Caco-2 (cell line): ENCODE data around the gene ZMYND8. TPM values are rescaled to one million over a fixed set of nuclear protein-coding genes. Genes with fewer than 3 reads are reported as not detected.
A peak's percentile ranks its signal among the peaks of the same experiment; 100 is the strongest.

ENCODE experiments used
- BruUV-seq: library from RNA; stranded (reverse); fragments of 400-500 nt; replicated peaks from 2 replicates; lab custom pipeline; 2021; lab: Mats Ljungman, UMichigan
- CTCF ChIA-PET: fragments of 300-600 bp; sonication (Branson Sonifier 250); formaldehyde crosslinking; loops from one replicate; lab custom pipeline; 2022; ENCODE audit warnings: antibody characterized with exemption; lab: Charles Lee
- POLR2A ChIA-PET: fragments of 300-600 bp; sonication (Branson Sonifier 250); formaldehyde crosslinking; loops from one replicate; lab custom pipeline; 2022; ENCODE audit warnings: antibody characterized with exemption; lab: Charles Lee
- DNase-seq, 2 experiments: peaks; one replicate each; pipeline versions ENCODE4 v3.0.0 to v3.0.0-alpha.2; 2020 to 2022
- H3K27me3 ChIP-seq: replicated peaks from 2 replicates; pipeline ENCODE4 v1.6.0; 2011; ENCODE audit warnings: low read length; ENCODE audit not compliant: control insufficient read depth, insufficient read depth
- H3K36me3 ChIP-seq: 2 replicates; pipeline ENCODE4 v1.5.1; 2011; ENCODE audit warnings: low read length; ENCODE audit not compliant: control insufficient read depth, insufficient read depth
- H3K4me1 ChIP-seq: fragments of 250-450 bp; sonication (Bioruptor Pico); 2 replicates; pipeline ENCODE4 v1.5.1; 2020; ENCODE audit warnings: mild to moderate bottlenecking
- H3K4me3 ChIP-seq: 2 replicates; pipeline ENCODE4 v1.5.1; 2011; ENCODE audit warnings: low read depth, mild to moderate bottlenecking, control low read depth, low read length
- H3K9me3 ChIP-seq: fragments of 250-450 bp; sonication (Bioruptor Pico); 2 replicates; pipeline ENCODE4 v1.5.1; 2020; ENCODE audit warnings: mild to moderate bottlenecking, moderate library complexity
- H3K27ac Mint-ChIP-seq: one replicate; pipeline ENCODE4 v1.8.0; 2022; ENCODE audit warnings: mixed read lengths; ENCODE audit not compliant: unreplicated experiment
- H3K27me3 Mint-ChIP-seq: one replicate; pipeline ENCODE4 v1.8.0; 2022; ENCODE audit warnings: mixed read lengths; ENCODE audit not compliant: insufficient read depth, unreplicated experiment
- H3K36me3 Mint-ChIP-seq: one replicate; pipeline ENCODE4 v1.8.0; 2022; ENCODE audit warnings: mild to moderate bottlenecking, mixed read lengths; ENCODE audit not compliant: insufficient read depth, unreplicated experiment
- H3K4me1 Mint-ChIP-seq: one replicate; pipeline ENCODE4 v1.8.0; 2022; ENCODE audit warnings: low read depth, mixed read lengths; ENCODE audit not compliant: unreplicated experiment
- H3K4me3 Mint-ChIP-seq: one replicate; pipeline ENCODE4 v1.8.0; 2022; ENCODE audit warnings: mild to moderate bottlenecking, moderate library complexity, mixed read lengths; ENCODE audit not compliant: unreplicated experiment
- H3K9me3 Mint-ChIP-seq: one replicate; pipeline ENCODE4 v1.8.0; 2022; ENCODE audit warnings: mixed read lengths; ENCODE audit not compliant: unreplicated experiment
- CTCF ChIP-seq, 2 experiments: fragments of 200-600 bp in 1 of 2; IDR thresholded peaks; 1 replicate in 1 of 2; 2 replicates in 1 of 2; pipeline versions ENCODE4 v1.5.1 to v1.8.0; 2011 to 2022; ENCODE audit warnings: antibody characterized with exemption in 1 of 2, control low read depth in 1 of 2, inconsistent platforms in 1 of 2, low read depth in 1 of 2, low read length in 1 of 2, mild to moderate bottlenecking in 1 of 2, moderate library complexity in 1 of 2; ENCODE audit not compliant: insufficient read depth in 1 of 2, severe bottlenecking in 1 of 2, unreplicated experiment in 1 of 2
- intact Hi-C: fragments of 100-400 bp; cut with micrococcal nuclease; formaldehyde crosslinking; loops from one replicate; pipeline ENCODE4 v1.10.0; 2022; ENCODE audit not compliant: unreplicated experiment
- total RNA-seq: library from RNA; stranded (reverse); gene quantifications from 2 replicates; pipeline ENCODE4 v1.2.3, GENCODE V29; 2022

ZMYND8 gene
- total RNA-seq, 1 experiment from 2014 or later, result 194 TPM

GRCh38 chr20:47258745-47259695, 97.5 kb downstream of the ZMYND8 start:
- ChIA-PET POLR2A (interaction anchor here (0.6 kb wide), 1 partner anchor 101 kb away, joined by 3 read pairs; no protein-coding TSS in a partner anchor), CTCF (interaction anchor here (0.6 to 1.5 kb wide), 2 partner anchors 73 to 125 kb away, joined by 3 to 4 read pairs; no protein-coding TSS in a partner anchor)
- TF ChIP-seq CTCF (IDR thresholded peaks at IDR 0.05; ENCODE audit: insufficient read depth in 1 of 2, low read depth in 1 of 2, low read length in 1 of 2, severe bottlenecking in 1 of 2, unreplicated experiment in 1 of 2), result no peak
- H3K9me3 Mint-ChIP-seq, result no peaks in the 10 kb centered on the region
- H3K4me1 Mint-ChIP-seq, result peaks cover 17% of the 10 kb centered on the region
- H3K36me3 ChIP-seq, result peaks cover 14% of the 10 kb centered on the region
- intact Hi-C loops, result no loop called here
- no TSS peak for BruUV-seq
- H3K36me3 Mint-ChIP-seq, result peaks cover 95% of the 10 kb centered on the region
- peak overlapping the region; percentile 23 for H3K27ac Mint-ChIP-seq
- no peak overlapping the region for H3K4me3 ChIP-seq
- no peak for DNase-seq
- H3K4me1 ChIP-seq, result no peaks in the 10 kb centered on the region
- no peaks in the 10 kb centered on the region for H3K9me3 ChIP-seq
- H3K4me3 Mint-ChIP-seq, result no peak overlapping the region
- no peaks in the 10 kb centered on the region for H3K27me3 Mint-ChIP-seq
- no peaks in the 10 kb centered on the region for H3K27me3 ChIP-seq

- Histone ChIP-seq H3K36me3 (peaks cover 17% of the 10 kb centered on the region), H3K27me3 (no peaks in the 10 kb centered on the region), H3K4me3 (no peak overlapping the region), H3K4me1 (no peaks in the 10 kb centered on the region), H3K9me3 (no peaks in the 10 kb centered on the region)
- Mint-ChIP-seq H3K36me3 (peaks cover 95% of the 10 kb centered on the region), H3K4me1 (peaks cover 17% of the 10 kb centered on the region), H3K27me3 (no peaks in the 10 kb centered on the region), H3K27ac (no peak overlapping the region), H3K9me3 (no peaks in the 10 kb centered on the region), H3K4me3 (no peak overlapping the region)
- ChIA-PET POLR2A (interaction anchor here (0.9 kb wide), 1 partner anchor 98 kb away, joined by 4 read pairs; the partner anchor contains the start of gene ZMYND8), CTCF (interaction anchor here (1.5 kb wide), 1 partner anchor 126 kb away, joined by 4 read pairs; no protein-coding TSS in a partner anchor)
- no peak for TF ChIP-seq CTCF (IDR thresholded peaks at IDR 0.05; ENCODE audit: insufficient read depth in 1 of 2, low read depth in 1 of 2, low read length in 1 of 2, severe bottlenecking in 1 of 2, unreplicated experiment in 1 of 2)
- intact Hi-C loops, result no loop called here
- DNase-seq, result no peak
- BruUV-seq, result no TSS peak
Observed at GRCh38 chr20:47257771-47258170, 98.7 kb downstream of the ZMYND8 start.

- Mint-ChIP-seq H3K36me3 (peaks cover 95% of the 10 kb centered on the region), H3K27ac (no peak overlapping the region), H3K4me1 (peaks cover 17% of the 10 kb centered on the region), H3K4me3 (no peak overlapping the region), H3K9me3 (no peaks in the 10 kb centered on the region), H3K27me3 (no peaks in the 10 kb centered on the region)
- no peak for TF ChIP-seq CTCF (IDR thresholded peaks at IDR 0.05; ENCODE audit: insufficient read depth in 1 of 2, low read depth in 1 of 2, low read length in 1 of 2, severe bottlenecking in 1 of 2, unreplicated experiment in 1 of 2)
- CTCF ChIA-PET, result interaction anchor here (1.0 kb wide), 1 partner anchor 127 kb away, joined by 3 read pairs; no protein-coding TSS in a partner anchor
- Histone ChIP-seq H3K9me3 (no peaks in the 10 kb centered on the region), H3K4me3 (no peak overlapping the region), H3K36me3 (peaks cover 18% of the 10 kb centered on the region), H3K27me3 (no peaks in the 10 kb centered on the region), H3K4me1 (no peaks in the 10 kb centered on the region)
- intact Hi-C loops, result no loop called here
- POLR2A ChIA-PET, result no interaction called here
- BruUV-seq, result no TSS peak
- DNase-seq, result no peak
Observed at GRCh38 chr20:47257256-47257655, 99.2 kb downstream of the ZMYND8 start.
